NK-92 (cell line): ENCODE measurements around the gene OPTN.
"Not testable (repeated sequence)": the region's sequence is repeated elsewhere in the genome, so short reads cannot be mapped to it uniquely, and the experiment has no call there.

Experiments
- DNase-seq: peaks from one replicate; lab custom pipeline; 2025; ENCODE audit not compliant: unreplicated experiment; lab: John Stamatoyannopoulos, UW

The OPTN gene

GRCh38 chr10:13118784-13119410 is 18.9 kb downstream of the OPTN start:
- DNase-seq, result no peak

DNA sequence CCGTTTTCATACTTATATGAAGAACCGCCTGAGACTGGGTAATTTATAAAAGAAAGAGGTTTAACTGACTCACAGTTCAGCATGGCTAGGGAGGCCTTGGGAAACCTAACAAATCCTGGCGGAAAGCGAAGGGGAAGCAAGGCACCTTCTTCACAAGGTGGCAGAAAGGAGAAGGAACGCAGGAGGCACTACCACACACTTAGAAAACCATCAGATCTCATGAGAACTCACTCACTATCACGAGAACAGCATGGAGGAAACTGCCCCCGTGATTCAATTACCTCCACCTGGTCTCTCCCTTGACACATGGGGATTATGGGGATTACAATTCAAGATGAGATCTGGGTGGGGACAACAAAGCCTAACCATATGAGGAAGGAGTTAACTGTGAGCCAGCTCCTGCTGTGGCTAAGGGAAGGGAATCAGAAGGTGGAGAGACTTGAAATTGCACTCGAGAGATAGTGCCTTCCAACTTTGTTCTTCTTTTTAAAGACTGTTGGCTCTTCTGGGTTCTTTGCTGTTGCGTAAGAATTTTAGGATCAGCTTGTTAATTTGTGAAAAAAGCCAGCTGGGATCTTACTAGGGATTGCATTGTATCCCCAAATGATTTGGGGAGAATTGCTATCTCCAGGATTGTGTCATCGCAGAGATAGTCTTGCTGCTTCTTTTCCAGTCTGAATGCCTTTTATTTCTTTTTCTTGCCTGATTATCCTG is 21.0 kb downstream of the OPTN start:
- no peak for DNase-seq

DNA sequence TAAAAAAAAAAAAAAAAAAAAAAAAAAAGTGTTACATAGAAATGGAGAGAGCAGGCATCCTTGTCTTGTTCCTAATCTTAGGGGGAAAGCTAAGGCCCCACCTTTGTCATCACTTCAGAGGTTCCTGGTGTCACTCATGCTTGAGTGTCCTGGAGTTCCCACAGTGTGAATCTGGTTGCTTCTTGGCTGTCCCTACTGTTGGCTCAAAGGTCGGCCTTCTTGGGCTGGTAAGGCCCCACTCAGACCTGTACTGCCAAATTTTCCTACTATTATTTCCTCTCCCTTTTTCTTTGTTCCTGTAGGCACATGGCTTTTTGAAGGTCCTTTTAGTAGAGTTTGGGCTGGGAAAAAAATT is 21.5 kb downstream of the OPTN start:
- DNase-seq, result no peak

GRCh38 chr10:13136651-13137050 is 36.7 kb downstream of the OPTN start:
- DNase-seq, result no peak

GRCh38 chr10:13139150-13139549 is 39.2 kb downstream of the OPTN start:
- DNase-seq, result no peak

DNA sequence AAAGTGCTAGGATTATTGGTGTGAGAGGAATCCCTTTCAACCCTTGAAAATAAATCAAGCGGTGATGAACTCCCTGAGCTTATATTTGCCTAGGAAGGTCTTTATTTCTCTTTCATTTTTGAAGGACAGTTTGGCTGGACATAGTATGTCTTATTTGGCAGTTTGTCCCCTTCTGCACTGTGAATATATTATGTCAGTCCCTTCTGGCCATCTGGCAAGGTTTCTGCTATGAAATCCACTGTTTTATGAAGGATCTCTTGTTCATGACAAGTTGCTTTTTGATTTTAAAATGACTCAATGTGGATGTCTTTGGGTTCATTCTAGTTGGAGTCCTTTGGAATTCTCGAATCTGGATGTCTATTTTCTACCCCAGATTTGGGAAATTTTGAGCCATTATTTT is 39.7 kb downstream of the OPTN start:
- DNase-seq, result no peak

DNA sequence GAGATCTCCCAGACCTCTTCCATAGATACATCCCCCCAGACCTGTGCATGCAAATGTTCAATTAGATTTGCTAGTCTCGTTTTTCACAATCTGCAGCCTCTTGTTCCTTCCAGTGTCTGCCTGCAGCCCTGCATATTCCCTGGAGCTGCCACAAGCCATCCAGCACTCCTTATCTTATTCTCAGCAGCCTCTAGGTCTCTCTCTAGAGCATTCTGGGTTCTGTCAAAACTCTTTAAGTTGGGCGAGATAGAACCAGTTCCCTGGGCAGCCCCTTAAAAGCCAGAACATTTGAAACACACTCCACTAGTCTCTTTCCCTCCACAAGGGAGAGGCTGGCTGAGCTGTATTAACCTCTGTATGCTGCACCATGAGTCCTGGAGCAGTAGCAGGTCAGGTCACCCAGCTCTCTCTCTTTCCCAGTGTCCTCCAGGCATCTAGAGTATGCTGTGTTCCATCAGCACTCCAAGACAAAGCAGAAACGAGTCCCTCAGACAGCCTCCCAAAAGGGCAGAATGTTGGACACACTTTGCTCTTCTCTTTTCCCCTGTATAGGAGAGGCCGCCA is 40.7 kb downstream of the OPTN start:
- DNase-seq, result no peak

GRCh38 chr10:13143766-13144165 is 43.8 kb downstream of the OPTN start:
- DNase-seq, result no peak

DNA sequence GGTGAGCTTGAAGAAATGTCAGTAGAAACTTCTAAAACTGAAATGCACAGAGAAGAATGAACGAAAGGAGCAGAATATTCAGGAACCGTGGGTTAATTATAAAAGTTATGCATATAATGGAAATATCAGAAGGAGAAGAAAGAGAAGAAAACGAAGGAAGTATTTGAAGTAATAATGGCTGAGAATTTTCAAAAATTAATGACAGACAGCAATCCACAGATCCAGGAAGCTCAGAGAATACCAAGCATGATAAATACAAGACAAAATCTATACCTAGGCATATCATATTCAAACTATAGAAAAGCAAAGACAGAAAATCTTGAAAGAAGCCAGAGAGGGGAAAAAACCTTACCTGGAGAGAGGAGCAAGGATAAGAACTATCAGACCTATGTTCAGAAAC is 44.9 kb downstream of the OPTN start:
- no peak for DNase-seq

- DNase-seq, result no peak
Observed at GRCh38 chr10:13146379-13146778, 46.4 kb downstream of the OPTN start.

DNA sequence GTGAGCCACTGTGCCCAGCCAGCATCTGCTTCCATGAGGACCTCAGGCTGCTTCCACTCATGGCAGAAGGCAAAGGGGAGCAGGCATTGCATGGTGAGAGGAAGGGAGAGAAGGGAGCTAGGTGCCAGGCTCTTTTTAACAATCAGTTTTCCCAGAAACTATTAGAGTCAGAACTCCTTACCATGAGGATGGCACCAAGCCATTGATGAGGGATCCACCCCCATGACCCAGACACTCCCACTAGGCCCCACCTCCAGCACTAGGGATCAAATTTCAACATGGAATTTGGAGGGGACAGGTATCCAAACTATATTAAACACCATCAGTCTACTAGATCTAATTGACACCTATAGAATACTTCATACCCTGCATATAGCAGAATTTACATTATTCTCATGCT is 47.2 kb downstream of the OPTN start:
- no peak for DNase-seq

DNA sequence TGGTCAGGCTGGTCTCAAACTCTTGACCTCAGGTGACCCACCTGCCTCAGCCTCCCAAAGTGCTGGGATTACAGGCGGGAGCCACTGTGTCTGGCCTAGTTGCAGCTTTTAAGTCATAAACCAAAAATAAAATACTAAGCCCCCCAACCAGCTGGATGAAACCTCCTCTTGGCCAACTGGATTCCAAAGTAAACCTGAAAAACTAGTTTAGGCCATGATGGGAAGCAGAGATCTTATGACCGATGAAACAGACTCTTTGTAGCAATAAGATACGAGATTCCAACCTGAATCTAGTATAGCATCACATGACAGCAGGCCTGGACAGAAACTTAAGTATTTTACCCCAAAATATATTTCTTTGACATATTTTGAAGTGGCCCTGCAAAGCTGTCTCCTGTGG is 52.3 kb downstream of the OPTN start:
- DNase-seq, result no peak

DNA sequence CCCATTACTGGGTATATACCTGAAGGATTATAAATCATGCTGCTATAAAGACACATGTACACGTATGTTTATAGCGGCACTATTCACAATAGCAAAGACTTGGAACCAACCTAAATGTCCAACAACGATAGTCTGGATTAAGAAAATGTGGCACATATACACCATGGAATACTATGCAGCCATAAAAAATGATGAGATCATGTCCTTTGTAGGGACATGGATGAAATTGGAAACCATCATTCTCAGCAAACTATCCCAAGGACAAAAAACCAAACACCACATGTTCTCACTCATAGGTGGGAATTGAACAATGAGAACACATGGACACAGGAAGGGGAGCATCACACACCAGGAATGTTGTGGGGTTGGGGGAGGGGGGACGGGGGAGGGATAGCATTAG is 55.9 kb downstream of the OPTN start:
- not testable (repeated sequence) for DNase-seq

GRCh38 chr10:13158401-13158800 is 58.4 kb downstream of the OPTN start:
- no peak for DNase-seq

DNA sequence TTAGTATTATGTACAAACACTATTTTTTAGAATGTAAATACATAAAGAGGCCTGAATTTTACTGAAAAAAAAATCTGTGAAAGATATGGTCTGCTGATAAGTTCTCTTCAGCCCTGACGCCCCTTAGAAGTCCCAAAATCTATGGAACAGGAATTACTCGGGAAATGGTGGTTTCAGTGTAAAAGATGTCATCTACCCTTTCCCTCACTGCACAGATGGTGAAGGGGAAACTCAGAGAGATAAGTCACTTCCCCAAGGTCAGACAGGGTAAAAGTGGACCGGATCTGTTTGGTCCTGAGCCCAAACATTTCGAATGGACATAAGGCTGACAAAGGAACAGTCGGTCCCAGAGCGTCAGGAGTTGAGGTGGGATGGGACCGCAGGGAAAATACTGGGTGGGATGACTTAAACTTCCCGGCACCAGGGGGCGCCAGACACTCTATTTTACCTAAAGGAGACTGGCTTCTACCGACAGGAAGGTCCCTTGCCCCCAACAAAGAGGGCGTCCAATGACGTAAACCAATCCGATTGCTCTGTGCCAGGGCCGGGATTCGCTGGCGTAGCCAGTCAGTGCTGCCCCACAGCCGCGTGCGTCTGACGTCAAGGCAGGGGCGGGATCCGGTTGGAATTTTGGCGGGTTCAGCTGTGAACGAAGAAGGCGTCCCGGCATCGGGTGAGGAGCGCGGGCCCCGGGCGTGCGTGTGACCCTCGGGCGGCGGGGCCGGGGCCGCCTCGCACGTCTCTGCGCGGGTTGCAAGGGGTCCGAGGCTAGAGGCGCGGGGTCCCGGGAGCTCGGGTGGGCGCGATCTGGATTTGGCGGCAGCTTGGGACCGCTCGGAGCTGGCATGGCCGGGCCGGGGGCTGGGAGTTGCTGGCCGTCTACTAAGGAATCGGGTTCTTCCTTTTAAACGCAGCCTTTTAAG is 61.2 kb downstream of the OPTN start, which contains the start of gene MCM10:
Gene MCM10 (plus strand): TSS at position 625 of the 923 bp plus-strand sequence. CDS start 2,645 bp downstream, outside the sequence.
- peak; percentile 83 for DNase-seq

DNA sequence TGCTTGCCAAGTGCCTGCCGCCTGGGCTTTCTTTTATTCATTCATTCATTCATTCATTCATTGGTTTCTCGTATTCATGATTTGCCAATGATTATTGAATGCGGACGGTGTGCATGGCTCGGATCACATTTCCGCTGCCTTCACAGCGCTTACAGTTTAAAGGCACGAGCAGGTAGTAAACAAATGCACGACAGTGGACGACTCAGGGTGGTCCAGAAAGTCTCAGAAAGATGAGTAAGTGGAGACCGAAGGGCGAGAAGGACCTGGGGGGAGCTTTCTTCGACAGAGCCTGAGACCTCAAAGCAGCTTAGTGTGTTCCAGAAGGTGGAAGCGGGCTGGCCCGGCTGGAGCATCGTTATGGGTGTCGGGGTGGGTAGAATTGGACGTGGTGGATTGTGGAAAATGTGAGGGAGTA is 61.9 kb downstream of the OPTN start:
- DNase-seq, result no peak

DNA sequence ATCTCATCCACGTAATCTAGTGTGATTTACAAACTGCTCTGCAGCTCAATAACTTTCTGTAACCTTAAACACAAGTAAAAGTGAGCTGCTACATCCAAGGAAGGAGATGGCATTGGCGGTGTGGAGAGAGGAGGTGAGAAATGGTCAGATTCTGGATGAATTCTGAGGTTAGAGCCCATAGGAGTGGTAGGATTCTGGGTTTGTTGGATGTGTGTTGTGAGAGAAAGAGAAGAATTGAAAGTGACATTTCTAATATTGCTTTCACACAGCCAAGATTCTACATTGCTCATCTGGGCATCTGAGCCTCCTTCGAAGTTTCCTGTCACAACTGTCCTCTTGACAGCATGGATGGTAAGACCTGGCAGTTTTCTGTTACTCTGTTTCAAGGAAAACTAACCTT is 63.9 kb downstream of the OPTN start:
- no peak for DNase-seq

DNA sequence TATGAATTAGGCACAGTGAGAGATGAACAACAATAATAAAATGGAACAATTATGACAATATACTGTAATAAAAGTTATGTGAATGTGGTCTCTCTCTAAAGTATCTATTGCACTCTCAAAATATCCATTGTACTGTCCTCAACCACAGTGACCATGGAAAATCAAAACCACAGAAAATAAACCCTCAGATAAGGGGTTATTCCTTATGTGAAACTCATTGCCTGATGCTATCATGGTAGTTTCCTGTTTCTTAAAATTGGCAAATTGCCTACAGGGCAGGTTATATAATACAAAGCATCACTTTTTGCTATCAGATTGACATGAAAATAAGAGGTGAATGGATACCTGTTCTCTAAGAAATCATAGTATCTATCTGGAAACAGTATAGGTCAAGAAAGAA is 65.2 kb downstream of the OPTN start:
- DNase-seq, result no peak

DNA sequence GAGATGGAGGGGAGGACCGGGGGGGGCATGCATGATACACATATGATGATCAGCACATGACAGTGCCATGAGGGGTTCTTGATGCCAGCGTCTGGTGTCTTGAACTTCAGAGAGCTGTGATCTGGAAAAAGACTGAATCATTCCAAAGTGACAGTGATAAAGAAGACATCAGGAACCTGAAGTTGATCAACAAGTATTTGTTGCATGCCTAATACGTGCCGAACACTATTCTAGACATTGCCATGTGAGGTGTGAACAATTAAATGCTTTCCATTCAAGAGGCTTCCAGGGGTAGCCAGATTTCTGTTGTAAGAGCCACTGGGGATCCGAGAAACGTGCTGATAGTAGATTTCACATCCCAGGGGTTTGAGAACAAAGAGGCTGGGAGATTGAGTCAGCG is 67.6 kb downstream of the OPTN start:
- no peak for DNase-seq

DNA sequence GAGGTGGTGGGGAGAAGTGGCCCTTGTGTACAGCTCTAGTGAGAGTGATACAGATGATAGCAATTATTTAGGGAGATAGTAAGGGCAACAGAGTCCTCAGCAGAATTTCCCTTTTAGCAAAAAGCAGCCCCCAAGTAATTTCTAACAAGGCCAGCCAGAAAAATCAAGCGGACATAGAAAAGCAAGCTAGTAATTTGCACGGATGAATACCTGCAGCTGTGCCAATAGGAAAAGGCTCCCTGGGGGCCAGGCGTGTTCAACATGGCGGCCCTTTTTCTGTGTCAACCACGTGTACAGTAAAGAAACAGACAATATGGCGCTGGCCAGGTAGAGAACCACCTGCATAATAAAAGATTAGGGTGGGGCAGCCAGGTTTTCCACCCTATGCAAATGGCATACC is 68.8 kb downstream of the OPTN start:
- no peak for DNase-seq

DNA sequence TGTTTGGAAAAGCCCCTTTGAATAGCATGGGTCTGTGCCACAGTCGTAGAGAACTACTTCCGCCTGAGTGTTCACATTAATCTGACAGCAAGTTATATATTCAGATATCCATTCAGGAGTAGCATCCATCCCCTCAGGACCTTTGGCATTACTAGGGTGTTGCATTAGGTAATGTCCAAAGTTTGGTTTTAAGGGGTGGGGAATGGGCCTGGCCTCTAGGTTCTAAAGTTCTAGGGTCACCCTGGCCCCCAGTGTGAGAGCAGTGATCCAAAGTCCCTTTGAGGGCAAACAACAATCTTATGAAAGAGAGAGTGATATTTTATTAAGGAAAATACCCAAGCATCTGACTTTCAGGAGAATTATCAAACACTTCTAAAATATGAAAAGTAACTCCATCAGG is 73.7 kb downstream of the OPTN start:
- DNase-seq, result no peak

- DNase-seq, result no peak
Observed at GRCh38 chr10:13180788-13181187, 80.8 kb downstream of the OPTN start.
